HCT116 (cell line): ENCODE data around the gene GALNT13. TPM values are rescaled to one million over a fixed set of nuclear protein-coding genes. Genes with fewer than 3 reads are reported as not detected.

Experiments
- ATAC-seq: fragments of 200-7000 bp; cut with Tn5 transposase; 2 replicates; pipeline ENCODE4 v1.9.1; 2020; ENCODE audit warnings: mild to moderate bottlenecking, moderate library complexity
- BruUV-seq: library from RNA; stranded (reverse); fragments of 400-500 nt; replicated peaks from 2 replicates; lab custom pipeline; 2021; lab: Mats Ljungman, UMichigan
- CTCF ChIA-PET: fragments of 300-600 bp; sonication (Branson Sonifier 250); formaldehyde crosslinking; loops from one replicate; lab custom pipeline; 2021; ENCODE audit warnings: antibody characterized with exemption; lab: Charles Lee
- POLR2A ChIA-PET: fragments of 300-600, 350-600 bp; sonication (Branson Sonifier 250); formaldehyde crosslinking; loops from one replicate; lab custom pipeline; 2021; ENCODE audit warnings: antibody characterized with exemption; lab: Charles Lee
- RAD21 ChIA-PET, 2 experiments: fragments of 300-600 bp; sonication (Branson Sonifier 250); formaldehyde crosslinking; loops; one replicate each; lab custom pipeline; 2023; ENCODE audit warnings: low total read pairs in 2 of 2; ENCODE audit not compliant: uncharacterized antibody in 2 of 2, unreplicated experiment in 2 of 2, low non-redundant PET in 1 of 2; lab: Charles Lee
- DNase-seq: peaks from one replicate; pipeline ENCODE4 v3.0.0-alpha.2; 2010; ENCODE audit warnings: low read depth, low spot score
- H2AFZ ChIP-seq: fragments of 200-600 bp; shearing (Covaris generic), sonication (generic); 2 replicates; pipeline ENCODE4 v1.6.1; 2017; ENCODE audit warnings: low read depth, mixed run types, mixed read lengths, antibody characterized with exemption, low read length; ENCODE audit not compliant: poor library complexity, severe bottlenecking
- H3K27ac ChIP-seq: 2 replicates; pipeline ENCODE4 v1.5.1; 2012; ENCODE audit warnings: low read depth, low read length
- H3K27me3 ChIP-seq: fragments of 200-600 bp; sonication (generic); 2 replicates; pipeline ENCODE4 v1.6.1; 2016; ENCODE audit warnings: mixed run types, low read length, mixed read lengths; ENCODE audit not compliant: insufficient read depth
- H3K36me3 ChIP-seq, 2 experiments: fragments of 200-500 bp in 1 of 2; fragments of 200-600 bp in 1 of 2; sonication (Bioruptor generic) in 1 of 2; sonication (generic) in 1 of 2; 2 replicates each; pipeline versions ENCODE4 v1.5.1 to v1.6.1; 2014 to 2016; ENCODE audit warnings: low read length in 2 of 2, inconsistent platforms in 1 of 2, mixed read lengths in 1 of 2, mixed run types in 1 of 2; ENCODE audit not compliant: insufficient read depth in 2 of 2, control insufficient read depth in 1 of 2
- H3K4me1 ChIP-seq, 2 experiments: fragments of 200-600 bp in 1 of 2; sonication (generic) in 1 of 2; 2 replicates each; pipeline versions ENCODE4 v1.5.1 to v1.6.1; 2012 to 2017; ENCODE audit warnings: low read length in 2 of 2, inconsistent platforms in 1 of 2, mild to moderate bottlenecking in 1 of 2, mixed read lengths in 1 of 2, mixed run types in 1 of 2, moderate library complexity in 1 of 2; ENCODE audit not compliant: insufficient read depth in 2 of 2, control insufficient read depth in 1 of 2
- H3K4me2 ChIP-seq: fragments of 200-600 bp; sonication (generic); 2 replicates; pipeline ENCODE4 v1.6.1; 2017; ENCODE audit warnings: mixed run types, low read length, mixed read lengths
- H3K4me3 ChIP-seq, 2 experiments: fragments of 200-600 bp in 1 of 2; sonication (generic) in 1 of 2; replicated peaks in 1 of 2; 2 replicates each; pipeline ENCODE4 v1.5.1; 2011 to 2016; ENCODE audit warnings: low read length in 2 of 2, control low read depth in 1 of 2, low read depth in 1 of 2, mild to moderate bottlenecking in 1 of 2, mixed read lengths in 1 of 2, mixed run types in 1 of 2
- H3K79me2 ChIP-seq: fragments of 200-600 bp; sonication (generic); 2 replicates; pipeline ENCODE4 v1.6.1; 2017; ENCODE audit warnings: mild to moderate bottlenecking, mixed run types, low read length, moderate library complexity, mixed read lengths; ENCODE audit not compliant: insufficient read depth
- H3K9ac ChIP-seq: fragments of 200-600 bp; sonication (generic); 2 replicates; pipeline ENCODE4 v1.6.1; 2016; ENCODE audit warnings: low read length, mixed read lengths
- H3K9me2 ChIP-seq: fragments of 200-600 bp; sonication (generic), shearing (Covaris generic); 2 replicates; pipeline ENCODE4 v1.6.1; 2017; ENCODE audit warnings: mixed run types, mild to moderate bottlenecking, moderate library complexity; ENCODE audit not compliant: insufficient read depth
- H3K9me3 ChIP-seq, 2 experiments: fragments of 200-500 bp in 1 of 2; fragments of 200-600 bp in 1 of 2; sonication (Bioruptor generic) in 1 of 2; sonication (generic) in 1 of 2; 2 replicates each; pipeline ENCODE4 v1.6.1; 2014 to 2017; ENCODE audit warnings: low read length in 2 of 2, mixed read lengths in 2 of 2, inconsistent platforms in 1 of 2, low read depth in 1 of 2, mild to moderate bottlenecking in 1 of 2, mixed run types in 1 of 2, moderate library complexity in 1 of 2; ENCODE audit not compliant: control insufficient read depth in 1 of 2, insufficient read depth in 1 of 2
- H4K20me1 ChIP-seq: fragments of 200-600 bp; sonication (generic), shearing (Covaris generic); 2 replicates; pipeline ENCODE4 v1.6.1; 2017; ENCODE audit warnings: mixed run types, mild to moderate bottlenecking, moderate library complexity; ENCODE audit not compliant: insufficient read depth
- ATF3 ChIP-seq: IDR thresholded peaks from 2 replicates; pipeline ENCODE4 v1.6.1; 2012
- CBX3 ChIP-seq: IDR thresholded peaks from 2 replicates; pipeline ENCODE4 v1.6.1; 2012; ENCODE audit warnings: low read depth
- CEBPB ChIP-seq: IDR thresholded peaks from 2 replicates; pipeline ENCODE4 v1.6.1; 2012; ENCODE audit warnings: low read depth
- EGR1 ChIP-seq: IDR thresholded peaks from 2 replicates; pipeline ENCODE4 v1.6.1; 2012; ENCODE audit warnings: low read depth
- ELF1 ChIP-seq: IDR thresholded peaks from 2 replicates; pipeline ENCODE4 v1.6.1; 2012; ENCODE audit warnings: low read depth, borderline replicate concordance
- EZH2 ChIP-seq: fragments of 200-600 bp; sonication (generic); IDR thresholded peaks from 2 replicates; pipeline ENCODE4 v1.6.1; 2017; ENCODE audit warnings: antibody characterized with exemption, mixed run types
- EZH2phosphoT487 ChIP-seq: fragments of 200-600 bp; IDR thresholded peaks from 2 replicates; pipeline ENCODE4 v1.6.1; 2018; ENCODE audit warnings: antibody characterized with exemption, borderline replicate concordance
- POLR2A ChIP-seq: IDR thresholded peaks from 2 replicates; pipeline ENCODE4 v1.7.0; 2011; ENCODE audit warnings: borderline replicate concordance; ENCODE audit not compliant: insufficient read depth, insufficient read length; ENCODE audit errors: extremely low read depth
- POLR2AphosphoS5 ChIP-seq: IDR thresholded peaks from 2 replicates; pipeline ENCODE4 v1.6.1; 2011; ENCODE audit warnings: mild to moderate bottlenecking, low read depth, low read length, moderate library complexity
- REST ChIP-seq: IDR thresholded peaks from 2 replicates; pipeline ENCODE4 v1.6.1; 2012; ENCODE audit warnings: low read depth
- SIN3A ChIP-seq: IDR thresholded peaks from 2 replicates; pipeline ENCODE4 v1.6.1; 2012; ENCODE audit warnings: low read depth
- SRF ChIP-seq: IDR thresholded peaks from 2 replicates; pipeline ENCODE4 v1.6.1; 2012; ENCODE audit warnings: low read depth
- ZNF274 ChIP-seq: fragments of 200-500 bp; sonication (Bioruptor generic); IDR thresholded peaks from 2 replicates; pipeline ENCODE4 v1.6.1; 2014; ENCODE audit warnings: mild to moderate bottlenecking, low read depth, low read length, inconsistent platforms
- intact Hi-C: fragments of 100-400 bp; cut with micrococcal nuclease; formaldehyde crosslinking; loops from 2 replicates; pipeline ENCODE4 v1.10.0; 2022
- total RNA-seq: library from RNA; stranded (reverse); gene quantifications from one replicate; pipeline ENCODE4 v1.2.1, GENCODE V29; 2021; ENCODE audit not compliant: unreplicated experiment

Gene GALNT13
- total RNA-seq, 1 experiment from 2014 or later = 0.44 TPM

- ATAC-seq (no peak), DNase-seq (no peak)
- no peak for TF ChIP-seq EGR1
- no peak for TF ChIP-seq SIN3A
- TF ChIP-seq CEBPB = no peak
- no peak for TF ChIP-seq POLR2AphosphoS5
- TF ChIP-seq EZH2 = no peak
- TF ChIP-seq EZH2phosphoT487 = no peak
- ChIA-PET POLR2A (no interaction called here), RAD21 (no interaction called here), CTCF (no interaction called here)
- no peaks in the 10 kb centered on the region for H3K4me1 ChIP-seq
- H3K9me2 ChIP-seq = no peaks in the 10 kb centered on the region
- H3K27ac ChIP-seq = no peak overlapping the region
- no peak overlapping the region for H3K4me2 ChIP-seq
- no peaks in the 10 kb centered on the region for H3K36me3 ChIP-seq
- no peaks in the 10 kb centered on the region for H3K79me2 ChIP-seq
- no peak overlapping the region for H3K9ac ChIP-seq
- intact Hi-C loops = no loop called here
- H3K9me3 ChIP-seq = no peaks in the 10 kb centered on the region
- no peak overlapping the region for H3K4me3 ChIP-seq
- no peaks in the 10 kb centered on the region for H4K20me1 ChIP-seq
- H3K27me3 ChIP-seq = no peaks in the 10 kb centered on the region
- H2AFZ ChIP-seq = no peak overlapping the region
- no TSS peak for BruUV-seq
Measured at GRCh38 chr2:154243685-154244084, 372.0 kb downstream of the GALNT13 start.

GRCh38 chr2:154244932-154245331, 373.2 kb downstream of the GALNT13 start:
- Histone ChIP-seq H4K20me1 (no peaks in the 10 kb centered on the region), H3K27ac (no peak overlapping the region), H3K9ac (no peak overlapping the region), H3K79me2 (no peaks in the 10 kb centered on the region), H3K4me1 (no peaks in the 10 kb centered on the region), H2AFZ (no peak overlapping the region), H3K4me3 (no peak overlapping the region), H3K4me2 (no peak overlapping the region), H3K9me3 (no peaks in the 10 kb centered on the region), H3K27me3 (no peaks in the 10 kb centered on the region), H3K9me2 (no peaks in the 10 kb centered on the region), H3K36me3 (no peaks in the 10 kb centered on the region)
- intact Hi-C loops = no loop called here
- ATAC-seq = no peak
- TF ChIP-seq CBX3 = no peak
- no peak for TF ChIP-seq SRF
- no peak for TF ChIP-seq POLR2A
- TF ChIP-seq REST = no peak
- TF ChIP-seq ZNF274 = no peak
- TF ChIP-seq ELF1 = no peak
- no peak for TF ChIP-seq ATF3
- CTCF ChIA-PET = interaction anchor here (0.6 kb wide), 1 partner anchor 622 kb away, joined by 3 read pairs; no protein-coding TSS in a partner anchor
- BruUV-seq = no TSS peak
- DNase-seq = no peak
- POLR2A ChIA-PET = no interaction called here
- RAD21 ChIA-PET = no interaction called here
